ENCODE measurements around the gene VWC2L. TPM values are rescaled to one million over a fixed set of nuclear protein-coding genes. Genes with fewer than 3 reads are reported as not detected.

The VWC2L gene
- total and polyA plus RNA-seq, 2 donors (not counting 3 experiments of a cell fraction or from before 2014, with no cell fraction given) = not detected

DNA sequence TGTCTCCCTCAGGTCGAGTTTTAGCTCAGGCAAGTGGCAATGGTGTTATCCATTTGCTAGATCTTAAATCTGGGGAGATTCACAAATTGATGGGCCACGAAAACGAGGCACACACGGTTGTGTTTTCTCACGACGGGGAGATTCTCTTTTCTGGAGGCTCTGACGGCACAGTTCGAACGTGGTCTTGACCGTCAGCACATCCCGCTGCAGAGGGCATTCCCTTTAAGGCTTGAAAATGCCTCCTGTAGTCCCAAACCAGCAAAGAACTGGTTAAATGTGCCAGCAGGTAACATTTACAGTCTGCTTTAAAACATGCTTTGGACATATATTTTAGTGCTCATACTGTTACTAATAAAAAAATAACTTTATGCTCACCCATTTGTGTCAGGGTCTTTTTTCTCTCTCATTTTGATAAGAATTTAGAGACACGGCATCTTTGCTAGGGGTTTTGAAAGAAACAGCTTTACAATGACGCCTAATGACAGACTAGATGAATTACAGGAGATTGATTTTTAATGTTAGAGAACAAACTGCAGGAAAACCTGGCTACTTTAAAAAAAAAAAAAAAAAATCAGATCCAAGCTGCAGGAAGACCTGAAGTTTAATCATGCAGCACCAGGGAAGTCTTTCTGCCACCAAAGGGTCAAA is 602 bp upstream of the VWC2L start:
- Histone ChIP-seq H3K4me2 (ENCODE audit: insufficient read depth, low read length) (no peak overlapping the region), H3K9ac (replicated peaks; ENCODE audit: extremely low read depth, insufficient read depth, low read length) (no peak overlapping the region), H3K27ac (ENCODE audit: insufficient read depth, low read depth, low read length) (no peak overlapping the region), H3K79me2 (ENCODE audit: control insufficient read depth, insufficient read depth, low read length) (no peaks in the 10 kb centered on the region), H3K4me1 (ENCODE audit: control insufficient read depth, extremely low read depth, insufficient read depth, low read length) (no peaks in the 10 kb centered on the region), H4K20me1 (replicated peaks; ENCODE audit: control insufficient read depth, extremely low read depth, insufficient read depth, low read length) (no peaks in the 10 kb centered on the region), H3K9me1 (replicated peaks; ENCODE audit: control insufficient read depth, extremely low read depth, insufficient read depth, low read length) (no peaks in the 10 kb centered on the region), H3K4me3 (replicated peaks in 1 of 3; ENCODE audit: insufficient read depth in 1 of 3, low read depth in 1 of 3, low read length in 3 of 3) (no peak overlapping the region), H3K27me3 (ENCODE audit: control insufficient read depth in 2 of 2, insufficient read depth in 2 of 2, low read length in 2 of 2) (no peaks in the 10 kb centered on the region), H3K36me3 (ENCODE audit: control insufficient read depth in 2 of 2, extremely low read depth in 1 of 2, insufficient read depth in 2 of 2, low read length in 2 of 2) (no peaks in the 10 kb centered on the region), H2AFZ (ENCODE audit: low read depth, low read length) (no peak overlapping the region), H3K9me3 (replicated peaks; ENCODE audit: control insufficient read depth, insufficient read depth, low read length) (no peaks in the 10 kb centered on the region)
- no TSS peak for BruUV-seq (replicated peaks)
- ChIA-PET POLR2A (no interaction called here), CTCF (interaction anchor here (0.7 kb wide), 1 partner anchor 206 kb away, joined by 3 read pairs; no protein-coding TSS in a partner anchor)
- dilution Hi-C loops (cut with MboI; ENCODE audit: extremely low pct_ligation_motif_present, low sequenced_read_pairs) (no loop called here), intact Hi-C loops (cut with micrococcal nuclease) (no loop called here)
- TF ChIP-seq FOS (IDR thresholded peaks at IDR 0.05; ENCODE audit: borderline replicate concordance, insufficient read depth, low read length) (no peak), JUN (IDR thresholded peaks at IDR 0.05; ENCODE audit: borderline replicate concordance, insufficient read depth, insufficient read length, low read depth) (no peak), POLR2A (IDR thresholded peaks at IDR 0.05; ENCODE audit: low read depth, low read length) (no peak), MAX (IDR thresholded peaks at IDR 0.05; ENCODE audit: insufficient read depth, insufficient read length) (no peak), EZH2 (IDR thresholded peaks at IDR 0.05; ENCODE audit: borderline replicate concordance, low read depth, low read length, severe bottlenecking) (no peak), POLR2AphosphoS5 (IDR thresholded peaks at IDR 0.05; ENCODE audit: insufficient read depth, low read depth, low read length) (no peak), MYC (IDR thresholded peaks at IDR 0.05; ENCODE audit: low read depth, low read length) (no peak), CTCF (IDR thresholded peaks at IDR 0.05; ENCODE audit: extremely low read depth in 1 of 2, insufficient read depth in 1 of 2, low read depth in 1 of 2, low read length in 2 of 2) (no peak)
- FAIRE-seq = no peak
- no peak for DNase-seq (ENCODE audit: low read depth, low spot score)
